Endodermal cell (in vitro differentiated cells): ENCODE data around the gene S100A5. TPM values are rescaled to one million over a fixed set of nuclear protein-coding genes. Genes with fewer than 3 reads are reported as not detected.

ENCODE experiments used
- DNase-seq: peaks from one replicate; pipeline ENCODE4 v3.0.0-alpha.2; 2017
- H3K27ac ChIP-seq: 2 replicates; pipeline ENCODE4 v1.5.1; 2013; ENCODE audit warnings: mild to moderate bottlenecking, low read depth, low read length, moderate library complexity
- H3K27me3 ChIP-seq: 2 replicates; pipeline ENCODE4 v1.6.1; 2013; ENCODE audit warnings: mild to moderate bottlenecking, low read length, moderate library complexity; ENCODE audit not compliant: insufficient read depth, control insufficient read depth, poor library complexity, severe bottlenecking
- H3K36me3 ChIP-seq: 2 replicates; pipeline ENCODE4 v1.7.0; 2013; ENCODE audit warnings: mild to moderate bottlenecking, low read length, moderate library complexity; ENCODE audit not compliant: control insufficient read depth, insufficient read depth
- H3K4me1 ChIP-seq: one replicate; pipeline ENCODE4 v1.7.0; 2013; ENCODE audit warnings: low read length; ENCODE audit not compliant: control insufficient read depth, insufficient read depth
- H3K4me3 ChIP-seq: 2 replicates; pipeline ENCODE4 v1.5.1; 2013; ENCODE audit warnings: mild to moderate bottlenecking, low read length, moderate library complexity
- H3K9ac ChIP-seq: 2 replicates; pipeline ENCODE4 v1.6.1; 2013; ENCODE audit warnings: mild to moderate bottlenecking, low read length, moderate library complexity; ENCODE audit not compliant: poor library complexity, severe bottlenecking; ENCODE audit errors: extremely low read depth
- H3K9me3 ChIP-seq: 2 replicates; pipeline ENCODE4 v1.6.1; 2013; ENCODE audit warnings: mild to moderate bottlenecking, low read length, moderate library complexity; ENCODE audit not compliant: control insufficient read depth
- H3K27ac Mint-ChIP-seq: 2 replicates; pipeline ENCODE4 v1.8.0; 2020; ENCODE audit warnings: mixed read lengths
- H3K27me3 Mint-ChIP-seq: 2 replicates; pipeline ENCODE4 v1.8.0; 2021; ENCODE audit warnings: mild to moderate bottlenecking, mixed read lengths; ENCODE audit not compliant: insufficient read depth
- H3K36me3 Mint-ChIP-seq: 2 replicates; pipeline ENCODE4 v1.8.0; 2020; ENCODE audit warnings: low read depth, mixed read lengths
- H3K4me1 Mint-ChIP-seq: 2 replicates; pipeline ENCODE4 v1.8.0; 2020; ENCODE audit warnings: mixed read lengths
- H3K4me3 Mint-ChIP-seq: 2 replicates; pipeline ENCODE4 v1.8.0; 2020; ENCODE audit warnings: mild to moderate bottlenecking, moderate library complexity, mixed read lengths
- H3K9me3 Mint-ChIP-seq: 2 replicates; pipeline ENCODE4 v1.8.0; 2020; ENCODE audit warnings: mild to moderate bottlenecking, mixed read lengths
- CTCF ChIP-seq: fragments of 200-600 bp; sonication (generic); conservative IDR thresholded peaks from 2 replicates; pipeline ENCODE4 v1.5.0; 2021; ENCODE audit warnings: antibody characterized with exemption, mild to moderate bottlenecking
- WGBS, 2 experiments: methylation state at CpG; one replicate each; pipeline versions ENCODE4 v1.1.5 to v1.1.7; 2013; ENCODE audit warnings: missing lambda C conversion rate in 2 of 2, mixed read lengths in 1 of 2; ENCODE audit not compliant: insufficient coverage in 1 of 2, insufficient read length in 1 of 2; 5-methylcytosine and 5-hydroxymethylcytosine counted together
- total RNA-seq, 2 donors: library from RNA; stranded (reverse); fragmentation: NEBNext Ultra II Directional in 1 of 2; extraction: Animal tissue kit (Norgen Biotek cat#: 25700) in 1 of 2; gene quantifications; 2 replicates in 1 of 2; 3 replicates in 1 of 2; pipeline ENCODE4 v1.2.1, GENCODE V29; 2021

The S100A5 gene
- total RNA-seq, 2 donors from 2014 or later, result not detected

GRCh38 chr1:153556348-153556747, 15.6 kb upstream of the S100A5 start:
- no peak for DNase-seq
- Histone ChIP-seq H3K4me3 (no peak overlapping the region), H3K9ac (no peak overlapping the region), H3K4me1 (no peaks in the 10 kb centered on the region), H3K27me3 (no peaks in the 10 kb centered on the region), H3K9me3 (no peaks in the 10 kb centered on the region), H3K27ac (no peak overlapping the region), H3K36me3 (no peaks in the 10 kb centered on the region)
- H3K27ac Mint-ChIP-seq, result no peak overlapping the region
- no peaks in the 10 kb centered on the region for H3K9me3 Mint-ChIP-seq
- H3K4me1 Mint-ChIP-seq, result no peaks in the 10 kb centered on the region
- H3K4me3 Mint-ChIP-seq, result no peak overlapping the region
- WGBS, 2 experiments, result 79 to 100% methylated on average over 1 of the region's 1 CpG
- H3K36me3 Mint-ChIP-seq, result no peaks in the 10 kb centered on the region
- H3K27me3 Mint-ChIP-seq, result no peaks in the 10 kb centered on the region
- TF ChIP-seq CTCF, result no peak

DNA sequence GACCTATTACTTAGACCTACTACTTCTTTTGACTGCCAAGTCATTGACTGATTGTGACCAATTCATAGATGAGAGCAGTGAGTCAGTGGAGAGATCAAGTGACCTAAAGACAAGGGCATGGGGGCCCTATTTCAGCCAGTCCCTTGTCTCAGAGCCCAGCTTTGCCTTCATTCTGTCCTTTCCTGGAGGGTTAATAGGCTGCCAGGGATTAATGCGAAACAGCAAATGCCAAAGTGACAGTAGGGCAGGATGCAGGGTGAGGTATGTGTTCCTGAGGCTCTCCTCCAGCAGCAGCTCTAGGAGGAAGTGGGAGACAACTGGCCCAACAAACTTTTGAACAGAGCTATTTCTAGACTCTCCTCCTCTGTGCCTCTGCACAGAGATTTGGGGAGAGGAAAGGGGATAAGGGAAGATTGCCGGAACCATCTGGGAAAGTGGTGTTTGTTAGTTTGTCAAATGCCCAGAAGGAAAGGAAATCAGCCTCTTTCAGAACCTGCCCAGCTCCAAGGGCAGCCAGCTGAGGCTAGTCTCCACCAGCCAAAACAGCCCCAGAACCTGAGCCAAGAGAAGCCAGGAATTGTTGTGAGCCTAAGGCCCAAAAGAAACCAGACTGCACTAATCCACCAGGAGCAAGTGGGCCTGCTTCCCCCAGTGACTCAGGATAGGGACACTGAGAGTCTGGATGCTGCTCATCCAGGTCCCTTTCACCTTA, 13.3 kb upstream of the S100A5 start:
- Mint-ChIP-seq H3K4me3 (no peak overlapping the region), H3K27ac (no peak overlapping the region), H3K4me1 (peaks cover 3% of the 10 kb centered on the region), H3K36me3 (no peaks in the 10 kb centered on the region), H3K27me3 (peaks cover 5% of the 10 kb centered on the region), H3K9me3 (no peaks in the 10 kb centered on the region)
- TF ChIP-seq CTCF, result no peak
- H3K27me3 ChIP-seq, result no peaks in the 10 kb centered on the region
- no peak for DNase-seq
- 93 to 100% methylated on average over 1 to 2 of the region's 2 CpGs for WGBS, 2 experiments
- no peak overlapping the region for H3K9ac ChIP-seq
- no peaks in the 10 kb centered on the region for H3K9me3 ChIP-seq
- H3K4me1 ChIP-seq, result no peaks in the 10 kb centered on the region
- no peak overlapping the region for H3K27ac ChIP-seq
- H3K36me3 ChIP-seq, result no peaks in the 10 kb centered on the region
- no peak overlapping the region for H3K4me3 ChIP-seq

- H3K27me3 ChIP-seq, result no peaks in the 10 kb centered on the region
- H3K9ac ChIP-seq, result no peak overlapping the region
- H3K27ac Mint-ChIP-seq, result no peak overlapping the region
- H3K4me3 ChIP-seq, result no peak overlapping the region
- H3K4me3 Mint-ChIP-seq, result no peak overlapping the region
- no peaks in the 10 kb centered on the region for H3K9me3 ChIP-seq
- no peaks in the 10 kb centered on the region for H3K4me1 ChIP-seq
- WGBS, 2 experiments, result 92 to 93% methylated on average over 5 to 12 of the region's 12 CpGs
- H3K36me3 Mint-ChIP-seq, result no peaks in the 10 kb centered on the region
- peaks cover 3% of the 10 kb centered on the region for H3K4me1 Mint-ChIP-seq
- no peak for DNase-seq
- TF ChIP-seq CTCF, result no peak
- peaks cover 5% of the 10 kb centered on the region for H3K27me3 Mint-ChIP-seq
- no peaks in the 10 kb centered on the region for H3K36me3 ChIP-seq
- H3K27ac ChIP-seq, result no peak overlapping the region
- H3K9me3 Mint-ChIP-seq, result no peaks in the 10 kb centered on the region
These were observed 12.4 kb upstream of the S100A5 start for GRCh38 chr1:153553096-153553495.
